Endothelial cell of hepatic sinusoid (primary cell): ENCODE results near the gene ZNF550.
"Not testable (repeated sequence)": the region's sequence is repeated elsewhere in the genome, so short reads cannot be mapped to it uniquely, and the experiment has no call there.

ENCODE experiments used
- in situ Hi-C: cut with HindIII; loops from 2 replicates; pipeline ENCODE4 v1.10.0; 2017; ENCODE audit warnings: low sequenced_read_pairs

Gene ZNF550

DNA sequence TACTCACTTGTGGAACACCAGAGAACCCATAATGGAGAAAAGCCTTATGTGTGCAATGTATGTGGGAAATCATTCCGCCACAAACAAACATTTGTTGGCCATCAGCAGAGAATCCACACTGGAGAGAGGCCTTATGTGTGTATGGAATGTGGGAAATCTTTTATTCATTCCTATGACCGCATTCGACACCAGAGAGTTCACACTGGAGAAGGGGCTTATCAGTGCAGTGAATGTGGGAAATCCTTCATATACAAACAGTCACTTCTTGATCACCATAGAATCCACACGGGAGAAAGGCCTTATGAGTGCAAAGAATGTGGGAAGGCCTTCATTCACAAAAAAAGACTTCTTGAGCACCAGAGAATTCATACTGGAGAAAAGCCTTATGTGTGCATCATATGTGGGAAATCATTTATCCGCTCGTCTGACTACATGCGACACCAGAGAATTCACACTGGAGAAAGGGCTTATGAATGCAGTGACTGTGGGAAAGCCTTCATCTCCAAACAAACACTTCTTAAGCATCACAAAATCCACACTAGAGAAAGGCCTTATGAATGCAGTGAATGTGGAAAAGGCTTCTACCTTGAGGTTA lies 21.6 kb downstream of the ZNF550 start:
- in situ Hi-C loops, result no loop called here

DNA sequence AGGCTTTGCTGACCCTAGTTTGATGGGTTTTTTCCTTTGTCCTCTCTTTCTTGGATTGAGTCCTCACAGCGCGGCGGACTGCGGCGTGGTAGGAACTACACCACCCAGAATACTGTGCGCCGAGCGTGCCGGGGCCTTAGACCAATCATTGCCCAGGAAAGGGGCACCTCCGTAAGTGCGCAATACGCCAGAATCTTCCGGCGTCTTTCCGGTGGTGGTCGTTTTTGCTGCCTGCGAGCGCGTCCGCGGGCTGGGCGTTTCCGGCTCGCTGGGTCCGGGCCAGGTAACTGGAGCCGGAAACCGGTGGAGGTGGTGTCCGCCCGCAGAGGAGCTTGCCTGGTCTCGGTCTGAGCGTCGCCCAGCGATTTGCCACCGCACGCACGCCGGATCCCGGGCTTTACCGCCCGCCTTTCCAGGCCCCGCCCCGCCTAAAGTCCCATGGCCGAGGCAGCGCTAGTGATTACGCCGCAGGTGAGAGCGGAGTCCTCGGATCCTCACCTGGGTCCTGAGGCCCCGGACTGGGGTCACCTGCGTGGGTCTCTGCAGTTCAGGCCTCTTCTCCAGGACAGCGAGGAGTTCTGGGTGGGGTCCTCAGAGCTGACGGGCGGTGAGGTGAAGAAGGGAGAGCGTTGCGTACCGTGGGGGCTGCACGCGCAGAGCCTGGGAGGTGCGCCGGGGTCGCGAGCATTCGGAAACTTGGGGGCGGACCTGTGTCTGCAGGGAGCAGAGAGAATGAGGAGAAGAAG lies 32.4 kb downstream of the ZNF550 start, which contains the start of gene ZNF549:
ZNF549 (plus strand) TSS at position 221 of the 746 bp plus-strand sequence; CDS start at position 439, 218 bp downstream.
- in situ Hi-C loops, result no loop called here

DNA sequence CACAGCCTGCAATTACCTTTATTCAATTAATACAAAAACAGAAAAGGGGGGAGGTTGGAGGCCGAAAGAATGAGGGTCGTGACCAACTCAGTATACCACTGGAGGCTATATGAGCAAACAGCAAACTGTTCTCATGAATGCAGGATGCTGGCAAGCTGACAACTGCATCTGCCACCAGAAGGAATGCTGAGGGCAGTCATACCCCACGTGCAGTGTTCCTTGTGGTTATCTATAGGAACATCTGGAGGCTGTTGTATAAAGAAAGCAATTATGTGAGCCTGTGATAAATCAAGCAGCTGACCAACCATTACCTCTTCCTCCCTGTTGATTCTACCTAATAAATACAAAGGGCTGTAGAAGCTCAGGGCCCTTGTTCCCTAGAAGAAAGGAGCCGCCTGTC lies 41.6 kb downstream of the ZNF550 start:
- in situ Hi-C loops, result not testable (repeated sequence)

DNA sequence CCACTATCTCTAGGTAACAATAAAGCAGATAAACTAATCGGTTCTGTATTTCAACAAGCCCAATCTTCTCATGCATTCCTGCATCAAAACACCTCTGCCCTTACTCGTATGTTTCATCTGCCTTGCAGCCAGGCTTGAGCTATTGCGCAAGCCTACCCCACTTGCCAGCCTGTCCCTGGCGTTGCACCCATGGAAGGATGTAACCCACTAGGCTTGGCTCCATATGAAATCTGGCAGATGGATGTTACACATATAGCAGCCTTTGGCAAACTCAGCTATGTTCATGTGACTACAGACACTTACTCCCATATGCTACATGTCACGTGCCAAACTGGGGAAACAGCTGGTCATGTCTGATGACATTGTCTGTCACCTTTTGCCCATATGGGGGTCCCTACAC lies 44.4 kb downstream of the ZNF550 start:
- in situ Hi-C loops, result no loop called here

DNA sequence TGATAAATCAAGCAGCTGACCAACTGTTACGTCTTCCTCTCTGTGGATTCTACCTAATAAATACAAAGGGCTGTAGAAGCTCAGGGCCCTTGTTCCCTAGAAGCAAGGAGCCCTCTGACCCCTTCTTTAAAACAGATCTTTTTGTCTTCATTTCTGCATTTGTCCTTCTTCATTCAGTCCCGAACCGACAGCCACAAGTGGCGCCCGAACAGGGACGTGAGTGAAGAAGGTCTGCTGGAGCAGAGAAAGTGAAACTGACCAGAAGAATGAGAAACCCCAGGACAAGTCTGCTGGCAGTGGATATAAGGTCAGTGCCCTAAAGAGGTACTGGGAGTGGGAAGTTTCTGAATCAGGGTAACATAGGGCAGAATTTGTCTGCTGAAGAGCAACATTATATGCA lies 46.8 kb downstream of the ZNF550 start:
- in situ Hi-C loops, result no loop called here

DNA sequence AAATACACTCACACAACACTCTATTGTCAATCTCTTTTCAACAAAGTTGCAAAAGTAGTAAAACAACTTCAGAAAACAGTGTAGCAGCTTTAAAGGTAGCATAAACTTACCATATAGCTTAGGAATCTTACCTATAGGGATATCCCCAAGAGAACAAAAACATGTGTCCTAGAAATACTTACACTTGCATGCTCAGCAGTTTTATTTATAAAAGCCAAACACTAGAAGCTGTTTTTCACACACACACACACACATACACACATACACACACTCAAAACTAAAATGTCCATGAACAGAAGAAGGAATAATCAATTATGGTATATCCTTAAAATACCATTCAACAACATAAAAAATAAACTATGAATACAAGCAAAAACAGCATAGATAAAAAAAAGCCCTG lies 48.2 kb downstream of the ZNF550 start:
- in situ Hi-C loops, result no loop called here

DNA sequence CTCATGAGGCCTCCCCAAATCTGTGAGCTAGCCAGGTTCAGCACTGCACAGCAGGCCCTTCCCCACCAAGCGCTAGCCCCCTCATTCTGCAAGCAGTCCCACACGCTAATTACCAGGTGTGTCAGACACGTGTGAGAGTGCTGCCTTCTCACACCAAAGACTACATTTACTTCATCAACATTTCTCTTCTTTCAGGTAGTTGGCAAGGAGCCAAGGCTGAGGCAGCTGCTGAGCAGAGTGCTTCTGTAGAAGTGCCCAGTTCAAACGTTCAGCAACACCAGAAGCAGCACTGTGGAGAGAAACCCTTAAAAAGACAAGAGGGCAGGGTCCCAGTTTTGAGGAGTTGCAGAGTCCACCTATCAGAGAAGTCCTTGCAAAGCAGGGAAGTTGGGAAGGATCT lies 53.5 kb downstream of the ZNF550 start:
- in situ Hi-C loops, result no loop called here

DNA sequence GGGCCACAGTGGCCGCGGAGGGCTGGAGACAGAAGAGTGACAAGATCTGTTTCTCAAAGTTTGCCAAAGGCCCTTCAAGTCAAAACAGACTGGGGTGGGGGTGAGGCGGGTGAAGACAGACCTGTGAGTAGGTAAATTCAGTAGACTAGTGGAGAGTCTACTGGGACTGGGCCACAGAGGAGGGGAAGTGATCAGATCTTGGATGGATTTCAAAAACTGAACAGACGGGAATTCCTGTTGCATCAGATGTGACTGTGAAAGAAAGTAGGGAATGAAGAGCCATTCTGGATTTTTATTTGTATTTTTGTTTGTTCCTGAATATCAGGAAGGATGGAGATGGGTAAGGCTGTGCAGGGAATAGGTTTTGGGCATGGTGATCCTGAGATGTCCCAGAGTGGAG lies 59.3 kb downstream of the ZNF550 start:
- in situ Hi-C loops, result not testable (repeated sequence)

DNA sequence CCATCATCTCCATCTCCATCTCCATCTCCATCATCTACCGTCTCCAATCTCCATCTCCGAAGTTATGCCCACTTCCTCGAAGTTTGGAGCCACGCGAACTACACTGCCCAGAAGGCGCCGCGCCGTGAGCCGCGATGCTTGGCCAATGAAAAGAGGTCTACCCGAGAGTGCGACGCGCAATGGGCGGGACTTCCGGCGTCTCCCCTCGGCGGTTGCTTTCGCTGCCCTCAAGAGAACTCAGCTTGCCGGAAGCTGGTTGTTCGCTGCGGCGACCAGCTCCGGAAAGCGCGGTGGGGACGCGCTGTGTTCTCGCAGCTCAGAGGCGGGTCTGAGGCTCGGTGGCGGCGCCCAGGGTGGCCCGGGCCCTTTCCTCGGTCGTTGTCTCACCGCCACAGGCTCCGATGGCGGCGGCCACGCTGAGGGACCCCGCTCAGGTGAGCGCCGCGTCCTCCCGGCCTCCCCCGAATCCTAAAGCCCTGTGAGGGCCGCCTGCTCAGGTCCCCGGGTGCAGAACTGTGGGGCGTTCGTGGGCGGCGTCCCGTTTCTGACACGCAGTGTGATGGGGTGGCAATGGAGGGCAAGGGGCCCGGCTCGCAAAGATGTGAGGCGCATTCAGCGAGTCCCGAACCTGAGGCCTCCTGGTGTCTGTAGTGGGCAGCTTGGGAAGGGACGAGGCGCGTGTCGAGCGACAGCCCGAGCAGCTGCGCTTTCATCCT lies 59.8 kb downstream of the ZNF550 start, which contains the start of gene ZNF773:
ZNF773 (plus strand) TSS at position 259 of the 716 bp plus-strand sequence; CDS start at position 402, 143 bp downstream.
- in situ Hi-C loops, result not testable (repeated sequence)

DNA sequence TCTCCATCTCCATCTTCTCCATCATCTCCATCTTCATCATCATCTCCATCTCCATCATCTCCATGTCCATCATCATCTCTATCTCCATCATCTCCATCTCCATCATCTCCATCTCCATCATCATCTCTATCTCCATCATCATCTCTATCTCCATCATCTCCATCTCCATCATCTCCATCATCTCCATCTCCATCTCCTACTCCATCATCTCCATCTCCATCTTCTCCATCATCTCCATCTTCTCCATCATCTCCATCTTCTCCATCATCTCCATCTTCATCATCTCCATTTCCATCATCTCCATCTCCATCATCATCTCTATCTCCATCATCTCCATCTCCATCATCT lies 60.4 kb downstream of the ZNF550 start:
- in situ Hi-C loops, result not testable (repeated sequence)

DNA sequence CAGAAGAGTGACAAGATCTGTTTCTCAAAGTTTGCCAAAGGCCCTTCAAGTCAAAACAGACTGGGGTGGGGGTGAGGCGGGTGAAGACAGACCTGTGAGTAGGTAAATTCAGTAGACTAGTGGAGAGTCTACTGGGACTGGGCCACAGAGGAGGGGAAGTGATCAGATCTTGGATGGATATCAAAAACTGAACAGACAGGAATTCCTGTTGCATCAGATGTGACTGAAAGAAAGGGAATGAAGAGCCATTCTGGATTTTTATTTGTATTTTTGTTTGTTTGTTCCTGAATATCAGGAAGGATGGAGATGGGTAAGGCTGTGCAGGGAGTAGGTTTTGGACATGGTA lies 71.4 kb downstream of the ZNF550 start:
- in situ Hi-C loops, result not testable (repeated sequence)

DNA sequence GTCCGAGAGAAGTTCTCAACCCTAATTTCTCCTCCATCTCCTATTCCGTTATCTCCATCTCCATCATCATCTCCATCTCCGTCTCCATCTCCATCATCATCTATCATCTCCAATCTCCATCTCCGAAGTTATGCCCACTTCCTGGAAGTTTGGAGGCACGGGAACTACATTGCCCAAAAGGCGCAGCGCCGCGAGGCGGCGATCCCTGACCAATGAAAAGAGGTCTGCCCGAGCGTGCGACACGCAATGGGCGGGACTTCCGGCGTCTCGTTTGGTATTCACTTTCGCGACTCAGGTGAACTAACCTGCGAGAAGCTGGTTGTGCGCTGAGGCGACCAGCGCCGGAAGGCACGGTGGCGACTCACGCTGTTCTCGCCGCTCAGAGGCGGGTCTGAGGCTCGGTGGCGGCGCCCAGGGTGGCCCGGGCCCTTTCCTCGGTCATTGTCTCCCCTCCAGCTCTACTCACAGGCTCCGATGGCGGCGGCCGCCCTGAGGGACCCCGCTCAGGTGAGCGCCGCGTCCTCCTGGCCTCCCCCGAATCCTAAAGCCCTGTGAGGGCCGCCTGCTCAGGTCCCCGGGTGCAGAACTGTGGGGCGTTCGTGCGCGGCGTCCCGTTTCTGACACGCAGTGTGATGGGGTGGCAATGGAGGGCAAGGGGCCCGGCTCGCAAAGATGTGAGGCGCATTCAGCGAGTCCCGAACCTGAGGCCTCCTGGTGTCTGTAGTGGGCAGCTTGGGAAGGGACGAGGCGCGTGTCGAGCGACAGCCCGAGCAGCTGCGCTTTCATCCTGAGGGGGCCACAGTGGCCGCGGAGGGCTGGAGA lies 72.0 kb downstream of the ZNF550 start, which contains the start of gene ZNF419:
ZNF419 (plus strand) TSS at position 274 of the 822 bp plus-strand sequence; CDS start at position 475, 201 bp downstream.
- in situ Hi-C loops, result not testable (repeated sequence)
